Activated CD4-positive, alpha-beta T cell treated with anti-CD3 and anti-CD28 coated beads, Interleukin-2, amount 50 U/mL, for 4 hours (primary cell): ENCODE data around the gene COBLL1.
"Not testable (repeated sequence)": the region's sequence is repeated elsewhere in the genome, so short reads cannot be mapped to it uniquely, and the experiment has no call there.

Experiments
- DNase-seq, 2 experiments: peaks; one replicate each; pipeline ENCODE4 v3.0.0-alpha.2; 2020

Gene COBLL1, protein sequence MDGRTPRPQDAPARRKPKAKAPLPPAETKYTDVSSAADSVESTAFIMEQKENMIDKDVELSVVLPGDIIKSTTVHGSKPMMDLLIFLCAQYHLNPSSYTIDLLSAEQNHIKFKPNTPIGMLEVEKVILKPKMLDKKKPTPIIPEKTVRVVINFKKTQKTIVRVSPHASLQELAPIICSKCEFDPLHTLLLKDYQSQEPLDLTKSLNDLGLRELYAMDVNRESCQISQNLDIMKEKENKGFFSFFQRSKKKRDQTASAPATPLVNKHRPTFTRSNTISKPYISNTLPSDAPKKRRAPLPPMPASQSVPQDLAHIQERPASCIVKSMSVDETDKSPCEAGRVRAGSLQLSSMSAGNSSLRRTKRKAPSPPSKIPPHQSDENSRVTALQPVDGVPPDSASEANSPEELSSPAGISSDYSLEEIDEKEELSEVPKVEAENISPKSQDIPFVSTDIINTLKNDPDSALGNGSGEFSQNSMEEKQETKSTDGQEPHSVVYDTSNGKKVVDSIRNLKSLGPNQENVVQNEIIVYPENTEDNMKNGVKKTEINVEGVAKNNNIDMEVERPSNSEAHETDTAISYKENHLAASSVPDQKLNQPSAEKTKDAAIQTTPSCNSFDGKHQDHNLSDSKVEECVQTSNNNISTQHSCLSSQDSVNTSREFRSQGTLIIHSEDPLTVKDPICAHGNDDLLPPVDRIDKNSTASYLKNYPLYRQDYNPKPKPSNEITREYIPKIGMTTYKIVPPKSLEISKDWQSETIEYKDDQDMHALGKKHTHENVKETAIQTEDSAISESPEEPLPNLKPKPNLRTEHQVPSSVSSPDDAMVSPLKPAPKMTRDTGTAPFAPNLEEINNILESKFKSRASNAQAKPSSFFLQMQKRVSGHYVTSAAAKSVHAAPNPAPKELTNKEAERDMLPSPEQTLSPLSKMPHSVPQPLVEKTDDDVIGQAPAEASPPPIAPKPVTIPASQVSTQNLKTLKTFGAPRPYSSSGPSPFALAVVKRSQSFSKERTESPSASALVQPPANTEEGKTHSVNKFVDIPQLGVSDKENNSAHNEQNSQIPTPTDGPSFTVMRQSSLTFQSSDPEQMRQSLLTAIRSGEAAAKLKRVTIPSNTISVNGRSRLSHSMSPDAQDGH

DNA sequence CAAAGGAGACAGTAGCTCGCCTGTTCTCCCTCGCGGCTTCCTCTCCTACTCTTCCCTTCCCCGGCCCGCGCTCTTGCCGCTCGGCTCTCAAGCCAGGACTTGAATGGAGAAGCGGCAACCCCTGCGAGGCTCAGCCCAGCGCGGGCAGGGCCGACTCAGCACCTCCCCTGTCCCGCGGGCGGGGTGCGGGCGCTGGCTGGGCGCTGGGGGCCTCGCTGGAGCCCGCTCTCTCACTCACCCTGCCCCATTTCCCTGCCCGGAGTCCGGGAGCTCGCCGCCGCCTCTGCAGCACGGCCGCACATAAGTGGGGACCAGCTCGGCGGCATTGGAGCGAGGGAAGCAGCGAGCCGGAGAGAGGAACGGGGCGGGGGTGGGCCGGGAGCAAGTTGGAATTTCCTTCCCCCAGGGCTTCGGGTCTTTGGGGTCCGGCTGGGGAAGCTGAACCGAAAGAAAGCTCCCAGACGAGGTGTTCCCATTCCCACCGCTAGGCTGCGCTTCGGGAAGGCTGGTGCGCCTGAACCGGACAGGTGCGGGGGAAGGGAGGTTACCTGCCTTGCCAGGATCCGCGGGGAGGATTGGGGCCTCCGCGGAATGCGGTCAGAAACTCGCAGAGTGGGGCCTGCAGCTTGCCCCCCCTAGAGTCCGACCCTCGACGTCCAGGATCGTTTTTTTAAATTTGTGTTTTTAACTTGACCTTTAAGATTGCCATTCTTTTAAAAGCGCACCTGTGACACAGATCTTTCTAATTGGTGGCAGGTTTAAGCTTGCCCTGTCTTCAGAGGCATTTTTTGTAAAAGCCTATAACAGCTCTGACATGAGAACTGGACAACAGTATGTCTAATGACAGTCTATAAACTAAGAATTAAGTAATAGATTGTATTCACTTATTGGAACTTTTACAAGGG is at the start of gene COBLL1:
Gene COBLL1 (minus strand): TSS at position 105 of the 905 bp plus-strand sequence. CDS start 627 bp downstream, outside the sequence.
- no peak for DNase-seq

DNA sequence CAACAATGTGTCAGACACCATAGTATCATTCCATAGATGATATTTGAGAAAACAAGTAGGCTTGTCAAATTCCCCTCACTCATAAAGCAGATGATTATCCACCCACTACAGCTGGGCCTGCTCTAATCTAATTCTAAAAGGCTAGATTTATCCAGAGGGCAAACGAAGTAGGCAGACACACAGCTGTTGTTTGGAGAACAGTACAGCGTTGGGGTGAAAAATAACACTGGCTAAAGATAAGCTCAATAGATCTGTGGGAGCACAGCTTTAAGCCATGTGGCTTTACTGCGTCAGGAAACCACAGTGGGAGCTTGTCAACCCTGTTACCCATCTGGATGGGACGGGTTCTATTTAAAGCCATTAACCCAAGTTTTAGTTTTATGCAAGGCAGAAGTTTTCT is 48.9 kb upstream of the COBLL1 start:
- DNase-seq = no peak

DNA sequence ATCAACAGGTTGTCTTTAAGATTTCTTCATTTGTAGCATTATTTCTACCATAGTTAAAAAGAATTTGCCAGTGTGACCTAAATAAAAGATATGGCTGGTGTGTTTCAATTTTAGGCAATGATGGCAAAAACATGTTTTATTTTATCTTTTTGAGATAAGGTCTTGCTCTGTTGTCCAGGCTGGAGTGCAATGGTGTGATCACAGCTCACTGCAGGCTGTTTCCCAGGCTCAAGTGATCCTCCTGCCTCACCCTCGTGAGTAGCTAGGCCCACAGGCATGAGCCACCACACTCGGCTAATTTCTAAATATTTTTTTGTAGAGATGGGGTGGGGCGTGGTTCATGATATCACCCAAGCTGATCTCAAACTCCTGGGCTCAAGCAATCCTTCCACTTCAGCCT is 47.0 kb upstream of the COBLL1 start:
- DNase-seq = no peak

DNA sequence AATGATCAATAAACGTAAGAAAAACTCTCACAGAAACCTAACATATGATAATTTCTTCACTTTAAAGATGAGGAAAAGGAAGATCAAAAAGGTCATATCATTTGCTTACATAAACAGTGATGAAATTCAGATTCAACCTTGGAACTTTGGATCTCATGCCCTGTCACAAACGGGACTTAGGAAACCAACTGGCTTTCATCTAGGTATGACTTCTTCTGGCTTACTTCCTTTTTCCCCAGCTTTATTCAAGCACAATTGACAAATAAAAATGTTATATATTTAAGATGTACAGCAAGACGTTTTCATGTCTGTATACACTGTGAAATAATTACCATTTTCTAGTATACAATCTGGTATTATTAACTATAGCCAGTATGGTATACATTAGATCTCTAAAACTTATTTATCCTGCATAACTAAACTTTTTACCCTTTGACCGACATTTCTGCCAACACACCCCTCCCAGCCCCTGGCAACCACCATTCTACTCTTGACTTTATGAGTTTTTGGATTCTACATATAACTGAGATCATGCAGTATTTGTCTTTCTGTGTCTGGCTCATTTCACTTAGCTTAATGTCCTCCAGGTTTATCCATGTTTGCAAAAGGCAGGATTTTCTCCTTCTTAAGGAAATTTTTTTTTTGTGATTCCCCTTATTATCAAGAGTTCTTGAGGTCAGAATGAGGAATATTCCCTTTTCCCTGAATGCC is 46.0 kb upstream of the COBLL1 start:
- no peak for DNase-seq

DNA sequence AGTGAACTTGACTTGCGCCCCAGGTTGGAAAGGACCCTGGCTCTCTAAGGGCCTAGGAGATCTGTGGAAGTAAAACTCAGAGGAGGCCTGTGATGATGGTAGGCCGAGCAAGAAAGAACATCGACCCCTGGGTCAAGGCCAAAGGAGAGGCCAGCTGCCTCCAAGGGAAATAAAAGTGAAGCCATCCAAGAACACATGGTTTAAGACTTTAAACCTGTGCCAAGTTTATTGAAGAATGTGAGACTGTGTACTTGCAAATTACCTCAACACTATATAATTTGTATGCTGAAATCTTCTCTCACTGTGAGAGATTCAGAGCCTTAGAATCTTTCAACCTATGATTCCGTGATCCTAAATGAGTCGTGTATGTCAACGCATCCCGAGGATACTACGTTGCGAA is 40.7 kb upstream of the COBLL1 start:
- DNase-seq = no peak

DNA sequence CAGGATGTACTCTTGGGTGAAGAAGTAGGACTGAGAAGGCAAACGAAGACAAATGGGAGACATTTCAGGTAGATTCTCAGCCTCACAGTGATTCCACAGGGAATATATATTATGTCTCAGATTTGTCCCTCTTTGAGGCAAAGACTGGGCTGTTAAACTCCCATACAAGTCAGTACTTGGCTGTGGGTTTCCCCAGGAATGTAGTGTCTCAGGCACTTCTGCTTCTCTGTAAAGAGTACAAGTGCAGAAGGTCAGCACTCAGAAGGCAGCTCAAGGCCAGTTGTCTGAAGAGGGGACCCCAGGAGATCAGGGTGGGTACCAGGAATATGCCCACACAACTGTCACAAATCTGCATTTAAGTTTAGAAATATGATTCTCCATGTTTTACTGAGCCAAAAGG is 39.9 kb upstream of the COBLL1 start:
- DNase-seq = no peak

DNA sequence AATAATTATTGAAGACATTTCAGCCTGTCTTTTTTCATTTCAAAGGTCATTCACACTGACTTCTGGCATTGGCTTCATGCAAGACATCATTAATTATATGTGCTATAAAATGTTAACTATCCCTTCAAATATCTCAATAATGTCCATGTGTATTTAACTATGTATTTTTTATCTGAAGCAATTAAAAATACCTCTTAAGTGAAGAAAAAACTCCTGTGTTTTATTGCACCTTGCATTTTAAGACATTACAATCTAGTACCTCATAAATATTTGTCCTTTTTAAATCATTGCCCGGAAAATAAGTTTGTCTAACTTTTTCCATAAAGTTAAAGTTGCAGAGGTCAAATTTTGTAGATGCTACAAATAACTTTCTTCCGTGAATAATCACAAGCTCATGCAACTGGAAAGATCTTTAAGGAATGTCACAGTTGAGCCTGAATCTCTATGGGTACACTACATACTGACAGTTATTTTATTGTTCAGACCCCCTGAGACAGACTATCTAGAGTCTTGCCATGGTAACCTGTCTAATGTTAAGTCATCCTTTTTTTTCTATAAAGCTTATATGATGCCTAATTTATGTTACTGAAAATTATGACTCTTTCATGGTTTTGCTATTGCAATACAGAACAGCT is 38.4 kb upstream of the COBLL1 start:
- DNase-seq = no peak

DNA sequence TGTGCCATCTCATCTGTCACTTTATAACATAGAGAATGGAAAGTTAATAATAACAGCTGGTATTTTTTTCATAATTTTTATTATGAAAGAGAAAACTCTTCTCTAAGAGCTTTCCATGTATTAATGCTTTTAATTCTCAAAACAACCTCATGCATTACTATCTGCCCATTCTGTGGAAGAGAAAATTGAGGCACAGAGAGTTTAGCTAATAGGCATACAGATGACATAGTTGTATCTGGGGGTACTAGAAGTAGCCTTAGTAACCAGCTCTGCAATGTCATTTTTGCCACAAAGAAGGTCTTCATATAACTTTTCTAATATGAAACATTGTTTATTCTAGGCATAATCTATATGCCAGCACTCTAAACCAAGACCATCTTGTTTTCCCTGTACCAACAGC is 36.3 kb upstream of the COBLL1 start:
- no peak for DNase-seq

DNA sequence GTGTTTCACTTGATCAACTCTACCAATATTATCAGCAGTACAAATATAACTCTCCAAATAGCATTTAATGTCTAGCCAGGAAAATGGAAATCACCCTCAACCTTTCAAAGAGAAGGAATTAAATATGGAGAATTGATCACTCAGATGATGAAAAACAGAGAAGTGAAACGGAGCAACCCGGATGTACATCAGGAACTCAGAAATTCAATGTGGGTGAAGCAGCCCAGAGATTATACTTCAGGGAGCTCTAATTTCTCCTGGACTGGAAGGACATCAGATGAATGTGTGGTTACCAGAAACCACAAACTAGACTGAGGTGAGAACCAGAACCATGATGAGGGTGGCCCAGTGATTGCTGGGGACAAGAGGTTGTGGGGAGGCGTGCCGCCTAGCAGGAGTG is 35.5 kb upstream of the COBLL1 start:
- no peak for DNase-seq

DNA sequence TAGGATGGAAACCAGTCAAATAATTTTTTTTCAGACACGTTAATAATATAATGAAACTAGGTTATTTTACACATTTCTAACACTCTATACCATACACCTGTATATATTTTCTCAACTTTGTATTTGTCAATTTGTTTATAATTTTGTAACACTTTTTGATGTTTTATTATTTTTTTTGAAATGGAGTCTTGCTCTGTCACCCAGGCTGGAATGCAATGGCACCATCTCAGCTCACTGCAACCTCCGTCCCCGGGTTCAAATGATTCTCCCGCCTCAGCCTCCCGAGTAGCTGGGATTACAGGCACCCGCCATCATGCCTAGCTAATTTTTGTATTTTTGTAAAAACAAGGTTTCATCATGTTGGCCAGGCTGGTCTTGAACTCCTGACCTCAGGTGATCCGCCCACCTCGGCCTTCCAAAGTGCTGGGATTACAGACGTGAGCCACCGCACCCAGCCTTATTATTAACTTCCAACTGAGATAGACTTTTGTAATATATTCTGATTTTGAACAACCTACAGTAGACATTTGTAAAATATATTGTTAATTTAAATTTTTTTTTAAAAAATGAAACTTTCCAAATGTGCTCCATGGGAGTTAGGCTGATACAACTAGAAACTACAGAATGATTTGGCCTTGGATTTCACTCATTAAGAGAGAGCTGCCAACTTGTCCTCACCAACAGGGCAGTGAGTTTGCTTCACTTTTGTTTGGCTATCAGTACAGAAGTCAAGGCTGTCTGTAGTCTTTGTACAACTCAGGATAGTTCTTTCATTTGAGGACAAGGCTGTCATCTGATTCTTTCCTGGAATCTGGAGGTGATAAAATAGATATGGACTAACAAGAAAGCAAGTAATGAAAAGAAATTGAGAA is 33.9 kb upstream of the COBLL1 start:
- no peak for DNase-seq

DNA sequence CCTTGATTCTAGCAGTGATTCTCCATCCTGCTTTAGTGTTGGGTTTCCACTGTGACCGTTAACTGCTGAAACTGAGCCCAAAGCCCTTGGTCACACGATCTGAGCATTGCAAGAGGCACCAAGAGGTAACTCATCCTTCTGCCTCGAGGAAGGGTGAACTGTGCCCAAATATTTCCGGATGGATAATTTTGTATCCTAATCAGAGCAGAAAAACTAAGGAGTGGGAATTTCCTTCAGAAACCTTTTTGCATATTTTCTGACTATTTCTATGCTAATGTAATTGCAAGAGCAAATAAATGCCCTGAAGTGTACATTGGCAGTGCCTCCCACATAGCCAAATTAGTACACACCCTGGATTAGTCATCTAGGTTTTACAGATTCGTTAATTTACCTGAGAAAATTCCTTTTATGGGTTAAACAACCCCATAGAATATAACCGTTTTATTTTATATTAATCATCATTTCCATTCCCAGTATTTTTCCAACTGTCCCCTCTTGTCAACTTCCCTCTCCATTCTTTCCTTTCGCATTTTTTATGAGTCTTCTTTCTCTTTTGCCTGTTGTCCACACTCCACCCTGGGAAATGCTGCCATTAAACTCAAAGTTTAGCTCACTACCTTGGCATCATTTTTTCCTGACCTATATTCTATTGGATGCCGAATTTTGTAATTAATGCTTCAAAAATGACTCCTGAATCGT is 31.7 kb upstream of the COBLL1 start:
- no peak for DNase-seq

DNA sequence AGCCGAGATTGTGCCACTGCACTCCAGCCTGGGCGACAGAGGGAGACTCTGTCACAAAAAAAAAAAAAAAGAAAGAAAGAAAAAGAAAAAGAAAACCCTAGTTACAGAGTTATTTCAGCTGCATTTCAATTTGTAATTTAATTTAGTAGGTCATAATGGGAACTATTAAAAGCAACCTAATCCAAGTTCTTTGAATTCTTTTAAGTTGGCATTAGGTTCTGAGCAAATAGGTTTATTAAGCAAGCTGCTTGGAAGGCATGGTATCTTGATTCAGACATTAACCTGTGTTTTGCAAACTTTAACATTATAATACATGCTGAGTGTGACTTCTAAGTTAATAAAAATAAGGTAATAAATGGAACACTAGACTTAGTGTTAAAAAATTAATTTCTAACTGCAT is 29.8 kb upstream of the COBLL1 start:
- no peak for DNase-seq

DNA sequence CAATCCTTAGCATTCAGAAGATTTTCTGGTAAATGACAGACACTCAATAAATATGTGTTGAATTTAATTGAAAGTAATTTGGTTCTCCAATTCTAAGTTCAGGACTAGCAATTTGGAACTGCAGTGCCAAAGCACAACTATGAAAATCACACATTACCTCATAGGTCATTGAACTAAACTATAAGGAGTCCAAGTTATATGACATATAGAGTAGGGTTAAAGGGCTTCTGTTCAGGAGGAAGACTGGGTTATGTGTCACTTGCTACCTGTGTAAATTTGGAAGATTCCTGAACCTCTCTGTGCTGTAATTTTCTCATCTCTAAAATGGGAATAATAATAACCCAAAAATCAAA is 27.8 kb upstream of the COBLL1 start:
- no peak for DNase-seq

DNA sequence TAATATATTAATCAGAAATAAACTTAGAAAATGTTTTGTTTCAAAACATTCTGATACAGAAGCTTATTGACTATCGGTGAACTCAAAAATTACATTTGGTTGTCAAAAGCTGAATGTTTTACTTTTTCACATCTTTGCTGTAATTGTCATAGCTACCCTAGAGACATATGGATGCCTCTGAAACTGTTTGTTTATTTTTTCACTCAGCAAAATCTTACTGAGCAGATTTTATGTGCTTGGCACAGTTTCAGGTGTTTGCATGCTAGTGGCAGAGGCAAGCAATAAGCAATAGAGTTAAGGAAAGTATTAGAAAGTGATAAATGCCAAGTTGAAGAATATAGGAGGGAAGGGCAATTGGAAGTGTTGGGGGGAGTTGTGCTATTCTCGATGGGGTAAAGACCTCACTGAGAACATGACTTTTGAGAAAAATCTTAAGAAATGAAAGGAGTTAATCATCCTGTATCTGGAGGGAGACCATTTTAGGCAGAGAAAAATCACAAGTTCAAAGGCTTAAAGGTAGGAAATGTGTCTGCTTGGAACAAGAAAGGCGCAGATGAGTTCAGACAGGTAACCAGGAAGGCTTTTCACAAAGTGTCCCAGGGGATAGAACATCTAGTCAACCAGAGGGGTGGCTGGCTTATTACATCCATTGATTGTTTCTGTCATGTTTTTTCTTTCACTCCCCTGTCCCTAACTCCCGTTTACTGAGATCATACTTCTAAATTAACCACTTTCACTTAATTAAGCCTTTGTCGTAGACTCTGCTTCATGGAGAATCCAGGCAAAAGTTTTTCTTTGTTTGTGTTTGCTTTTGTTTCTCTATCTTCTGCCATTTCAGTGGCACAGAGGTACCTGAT is 27.2 kb upstream of the COBLL1 start:
- DNase-seq = no peak

DNA sequence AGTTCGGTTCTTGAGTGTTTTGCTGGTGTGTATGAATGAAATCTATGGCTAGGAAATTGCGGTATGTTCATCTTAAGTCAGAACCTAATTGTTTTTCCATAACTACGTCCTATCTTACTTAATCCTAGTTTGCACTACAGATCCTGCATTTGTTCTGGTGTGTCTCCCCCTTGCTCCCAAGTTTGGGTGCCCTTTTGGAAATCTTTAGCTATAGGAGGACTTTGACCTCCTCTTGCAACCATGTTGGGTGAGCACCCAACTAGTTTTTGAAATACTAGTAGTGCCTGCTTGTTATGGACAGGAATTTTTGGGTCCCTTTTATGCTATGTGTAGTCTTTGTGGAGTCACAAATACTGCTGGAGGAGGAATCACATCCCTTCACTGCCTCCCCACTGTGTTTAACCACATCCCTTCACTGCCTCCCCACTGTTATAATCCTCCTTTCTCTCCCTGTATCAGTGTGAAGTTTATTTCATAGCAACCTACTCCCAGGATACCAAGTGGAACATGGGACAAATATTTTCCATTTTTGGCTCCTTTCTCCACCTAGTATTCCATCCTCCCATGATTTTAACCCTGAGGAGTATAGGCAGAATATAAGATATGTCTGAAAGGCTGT is 26.3 kb upstream of the COBLL1 start:
- DNase-seq = no peak

DNA sequence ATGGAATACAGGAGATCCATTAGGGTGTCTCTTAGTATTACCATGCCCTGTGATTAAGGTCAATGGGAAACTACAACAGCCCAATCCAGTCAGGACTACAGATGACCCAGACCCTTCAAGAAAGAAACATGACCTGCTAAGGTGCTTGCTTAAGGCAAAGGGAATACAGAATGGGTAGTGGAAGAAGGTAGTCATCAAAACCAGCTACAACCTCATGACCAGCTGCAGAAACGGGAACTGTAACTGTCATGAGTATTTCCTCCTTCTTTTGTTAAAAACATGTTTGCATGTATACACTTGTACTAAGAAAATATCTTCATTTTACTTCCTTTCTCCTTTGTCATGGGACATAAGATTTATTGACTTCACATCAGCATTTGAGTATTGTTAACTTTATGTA is 24.8 kb upstream of the COBLL1 start:
- DNase-seq = not testable (repeated sequence)

DNA sequence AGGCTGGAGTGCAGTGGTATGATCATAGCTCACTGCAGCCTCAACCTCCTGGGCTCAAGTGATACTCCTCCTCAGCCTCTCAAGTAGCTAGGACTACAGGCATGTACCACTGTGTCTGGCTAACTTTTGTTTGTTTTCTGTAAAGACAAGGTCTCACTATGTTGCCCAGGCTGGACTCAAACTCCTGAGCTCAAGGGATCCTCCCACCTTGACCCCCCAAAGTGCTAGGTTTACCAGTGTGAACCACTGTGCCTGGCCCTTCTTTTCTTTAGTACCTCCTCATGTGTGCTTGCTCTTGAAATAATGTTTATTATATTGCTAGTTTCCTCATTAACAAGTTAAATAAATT is 19.0 kb upstream of the COBLL1 start:
- no peak for DNase-seq
